Measurements from ENCODE around the gene TAS2R16.

Gene TAS2R16

GRCh38 chr7:122995600-122995999 is at the start of gene TAS2R16:
Gene TAS2R16, minus strand, starts transcription at chr7:122995700. Its CDS starts 66 bp downstream, at chr7:122995634.
- Histone ChIP-seq H3K9me3 (ENCODE audit: insufficient read depth, low read depth, low read length) (no peaks in the 10 kb centered on the region), H3K9ac (ENCODE audit: low read depth, low read length) (no peak within 1 kb of the TSS), H3K4me1 (ENCODE audit: insufficient read depth, low read length) (no peaks in the 10 kb centered on the region), H3K36me3 (ENCODE audit: insufficient read depth, low read depth, low read length) (no peaks in the 10 kb centered on the region), H3K4me3 (ENCODE audit: low read length) (no peak within 1 kb of the TSS), H3K27ac (ENCODE audit: low read length) (no peak within 1 kb of the TSS), H3K27me3 (ENCODE audit: insufficient read depth, low read length) (no peaks in the 10 kb centered on the region)

- Histone ChIP-seq H3K27me3 (ENCODE audit: insufficient read depth, low read length) (no peaks in the 10 kb centered on the region), H3K9me3 (ENCODE audit: insufficient read depth, low read depth, low read length) (peaks cover 7% of the 10 kb centered on the region; the same call in 1 of the 2 replicates), H3K36me3 (ENCODE audit: insufficient read depth, low read depth, low read length) (no peaks in the 10 kb centered on the region), H3K4me3 (ENCODE audit: low read length) (no peak overlapping the region), H3K9ac (ENCODE audit: low read depth, low read length) (no peak overlapping the region), H3K4me1 (ENCODE audit: insufficient read depth, low read length) (no peaks in the 10 kb centered on the region), H3K27ac (ENCODE audit: low read length) (no peak overlapping the region)
These were observed 48.1 kb upstream of the TAS2R16 start for GRCh38 chr7:123043642-123044041.

DNA sequence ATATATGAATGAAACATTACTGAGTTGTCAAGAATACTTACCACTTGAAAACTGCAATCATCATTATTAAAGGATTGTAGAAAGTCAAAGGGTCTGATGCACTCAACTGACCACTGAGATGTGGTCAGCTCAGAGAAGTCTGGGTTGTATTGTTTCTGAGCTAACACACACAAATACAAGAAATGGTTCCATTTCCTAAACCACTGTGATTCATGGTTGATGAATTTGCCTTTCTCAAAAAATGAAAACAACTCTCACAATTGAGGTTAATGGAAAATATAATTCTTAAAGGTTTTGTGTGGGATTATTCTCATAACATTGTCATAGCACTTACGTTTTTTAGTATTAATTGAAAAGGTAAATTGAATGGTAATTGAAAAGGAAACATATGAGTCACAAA is 45.6 kb upstream of the TAS2R16 start:
- no peak overlapping the region for H3K4me3 ChIP-seq (ENCODE audit: low read length)
- H3K9ac ChIP-seq (ENCODE audit: low read depth, low read length), result no peak overlapping the region
- no peaks in the 10 kb centered on the region for H3K36me3 ChIP-seq (ENCODE audit: insufficient read depth, low read depth, low read length)
- no peak overlapping the region for H3K27ac ChIP-seq (ENCODE audit: low read length)
- H3K9me3 ChIP-seq (ENCODE audit: insufficient read depth, low read depth, low read length), result no peaks in the 10 kb centered on the region
- no peaks in the 10 kb centered on the region for H3K27me3 ChIP-seq (ENCODE audit: insufficient read depth, low read length)
- 0 out of 2 replicates have a peak, but pooled peaks cover 2% of the 10 kb centered on the region for H3K4me1 ChIP-seq (ENCODE audit: insufficient read depth, low read length)

GRCh38 chr7:123039269-123039668 is 43.8 kb upstream of the TAS2R16 start:
- H3K27me3 ChIP-seq (ENCODE audit: insufficient read depth, low read length), result no peaks in the 10 kb centered on the region
- no peaks in the 10 kb centered on the region for H3K36me3 ChIP-seq (ENCODE audit: insufficient read depth, low read depth, low read length)
- H3K4me3 ChIP-seq (ENCODE audit: low read length), result no peak overlapping the region
- no peaks in the 10 kb centered on the region for H3K9me3 ChIP-seq (ENCODE audit: insufficient read depth, low read depth, low read length)
- 0 out of 2 replicates have a peak, but pooled peaks cover 2% of the 10 kb centered on the region for H3K4me1 ChIP-seq (ENCODE audit: insufficient read depth, low read length)
- no peak overlapping the region for H3K9ac ChIP-seq (ENCODE audit: low read depth, low read length)
- no peak overlapping the region for H3K27ac ChIP-seq (ENCODE audit: low read length)

DNA sequence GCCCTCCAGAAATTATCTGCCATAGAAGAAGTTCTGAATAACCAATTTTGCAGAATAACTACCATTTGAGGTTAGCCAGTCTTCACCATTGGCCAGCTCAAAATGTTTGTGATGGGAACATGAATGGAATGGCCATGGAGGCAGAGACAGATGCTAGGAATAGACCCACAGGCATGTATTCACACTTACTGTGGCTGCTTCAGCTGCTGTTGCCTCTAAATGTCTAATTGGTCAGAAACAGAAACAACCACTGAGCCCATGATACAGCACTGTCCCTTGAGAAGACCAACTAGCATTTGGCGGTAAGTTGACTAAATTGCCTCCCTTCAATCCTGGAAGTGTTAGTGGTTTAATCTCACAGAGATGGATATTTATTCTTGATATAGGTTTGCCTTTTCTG is 38.6 kb upstream of the TAS2R16 start:
- Histone ChIP-seq H3K27ac (ENCODE audit: low read length) (no peak overlapping the region), H3K9ac (ENCODE audit: low read depth, low read length) (no peak overlapping the region), H3K4me1 (ENCODE audit: insufficient read depth, low read length) (0 out of 2 replicates have a peak, but pooled peaks cover 2% of the 10 kb centered on the region), H3K36me3 (ENCODE audit: insufficient read depth, low read depth, low read length) (no peaks in the 10 kb centered on the region), H3K27me3 (ENCODE audit: insufficient read depth, low read length) (no peaks in the 10 kb centered on the region), H3K9me3 (ENCODE audit: insufficient read depth, low read depth, low read length) (no peaks in the 10 kb centered on the region), H3K4me3 (ENCODE audit: low read length) (no peak overlapping the region)

DNA sequence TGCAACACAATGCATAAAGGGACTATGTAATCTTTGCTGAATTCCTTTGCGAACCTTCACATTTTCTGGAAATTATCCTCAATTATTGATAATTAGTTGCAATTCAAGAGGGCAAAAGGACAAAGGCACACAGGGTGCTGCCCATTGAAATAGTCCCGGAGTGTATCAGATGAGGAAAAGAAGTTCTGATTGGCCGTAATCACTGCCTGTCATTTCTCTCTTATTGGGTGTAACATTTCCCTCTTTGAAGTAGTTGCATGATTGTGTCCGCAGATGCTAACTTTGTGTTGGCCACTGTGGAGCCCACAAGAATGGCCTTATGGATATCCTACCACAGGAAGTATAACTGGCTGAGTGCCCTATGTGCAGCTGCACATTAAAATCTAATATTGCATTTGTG is 35.1 kb upstream of the TAS2R16 start:
- H3K9ac ChIP-seq (ENCODE audit: low read depth, low read length), result no peak overlapping the region
- H3K27me3 ChIP-seq (ENCODE audit: insufficient read depth, low read length), result no peaks in the 10 kb centered on the region
- H3K36me3 ChIP-seq (ENCODE audit: insufficient read depth, low read depth, low read length), result no peaks in the 10 kb centered on the region
- H3K9me3 ChIP-seq (ENCODE audit: insufficient read depth, low read depth, low read length), result no peaks in the 10 kb centered on the region
- H3K4me1 ChIP-seq (ENCODE audit: insufficient read depth, low read length), result no peaks in the 10 kb centered on the region
- no peak overlapping the region for H3K4me3 ChIP-seq (ENCODE audit: low read length)
- no peak overlapping the region for H3K27ac ChIP-seq (ENCODE audit: low read length)

DNA sequence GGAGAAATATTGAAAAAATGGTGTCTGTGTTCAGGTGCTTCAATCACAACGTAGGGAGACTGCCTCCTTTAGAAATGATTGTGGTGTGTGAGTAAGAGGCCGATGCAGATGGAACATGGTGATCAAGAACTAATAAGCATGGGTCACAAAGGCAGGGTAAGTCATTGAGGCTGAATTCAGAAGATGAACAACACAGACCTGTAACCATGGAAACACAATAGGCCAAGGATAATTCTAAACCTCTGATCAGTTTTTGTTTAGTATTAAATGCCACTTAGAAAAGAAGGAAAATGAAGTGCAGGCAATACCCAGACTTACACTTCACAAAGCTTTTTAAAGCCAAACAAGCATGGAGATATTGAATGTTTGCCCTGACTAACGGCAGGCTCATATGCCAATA is 32.8 kb upstream of the TAS2R16 start:
- Histone ChIP-seq H3K9ac (ENCODE audit: low read depth, low read length) (no peak overlapping the region), H3K9me3 (ENCODE audit: insufficient read depth, low read depth, low read length) (no peaks in the 10 kb centered on the region), H3K27ac (ENCODE audit: low read length) (no peak overlapping the region), H3K36me3 (ENCODE audit: insufficient read depth, low read depth, low read length) (no peaks in the 10 kb centered on the region), H3K4me1 (ENCODE audit: insufficient read depth, low read length) (no peaks in the 10 kb centered on the region), H3K4me3 (ENCODE audit: low read length) (no peak overlapping the region), H3K27me3 (ENCODE audit: insufficient read depth, low read length) (no peaks in the 10 kb centered on the region)

DNA sequence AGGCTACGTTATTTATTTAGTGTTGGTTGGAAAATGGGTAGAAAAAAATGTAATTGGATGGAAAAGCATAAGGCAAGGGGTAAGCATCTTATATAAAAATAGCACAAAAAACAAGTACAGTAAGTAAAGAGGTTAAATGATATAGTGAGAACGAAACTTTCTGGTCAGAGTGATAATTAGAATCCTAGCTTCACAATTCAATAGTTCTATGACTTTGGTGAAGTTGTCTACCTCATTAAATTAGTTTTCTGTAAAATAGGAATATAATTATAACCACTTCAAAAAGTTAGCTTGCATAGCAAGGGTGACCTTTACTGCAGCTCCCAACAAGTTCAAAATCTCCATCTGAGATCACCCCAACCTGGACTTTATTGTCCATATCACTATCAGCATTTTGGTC is 30.8 kb upstream of the TAS2R16 start:
- Histone ChIP-seq H3K9ac (ENCODE audit: low read depth, low read length) (no peak overlapping the region), H3K9me3 (ENCODE audit: insufficient read depth, low read depth, low read length) (no peaks in the 10 kb centered on the region), H3K4me3 (ENCODE audit: low read length) (no peak overlapping the region), H3K27me3 (ENCODE audit: insufficient read depth, low read length) (no peaks in the 10 kb centered on the region), H3K27ac (ENCODE audit: low read length) (no peak overlapping the region), H3K4me1 (ENCODE audit: insufficient read depth, low read length) (no peaks in the 10 kb centered on the region), H3K36me3 (ENCODE audit: insufficient read depth, low read depth, low read length) (no peaks in the 10 kb centered on the region)

GRCh38 chr7:123024989-123025758 is 29.7 kb upstream of the TAS2R16 start:
- H3K36me3 ChIP-seq (ENCODE audit: insufficient read depth, low read depth, low read length), result no peaks in the 10 kb centered on the region
- no peaks in the 10 kb centered on the region for H3K9me3 ChIP-seq (ENCODE audit: insufficient read depth, low read depth, low read length)
- no peaks in the 10 kb centered on the region for H3K4me1 ChIP-seq (ENCODE audit: insufficient read depth, low read length)
- H3K27me3 ChIP-seq (ENCODE audit: insufficient read depth, low read length), result no peaks in the 10 kb centered on the region
- H3K9ac ChIP-seq (ENCODE audit: low read depth, low read length), result no peak overlapping the region
- no peak overlapping the region for H3K4me3 ChIP-seq (ENCODE audit: low read length)
- no peak overlapping the region for H3K27ac ChIP-seq (ENCODE audit: low read length)

DNA sequence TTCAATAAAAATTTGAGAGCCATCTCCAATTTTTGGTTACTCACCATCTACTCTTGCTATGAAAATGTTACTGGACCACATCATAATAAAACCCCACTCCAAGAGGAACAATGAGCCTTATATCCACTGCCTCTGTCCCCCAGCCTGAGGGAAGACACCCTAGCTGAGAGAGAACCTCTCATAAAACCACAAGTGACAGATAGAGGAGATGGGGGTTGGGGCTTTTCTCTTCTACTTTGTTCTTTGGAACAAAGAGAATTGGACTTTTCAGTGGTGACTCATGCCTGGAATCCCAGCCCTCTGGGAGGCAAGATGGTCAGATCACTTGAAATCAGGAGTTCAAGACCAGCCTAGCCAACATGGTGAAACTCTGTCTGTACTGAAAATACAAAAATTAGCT is 27.6 kb upstream of the TAS2R16 start:
- no peaks in the 10 kb centered on the region for H3K9me3 ChIP-seq (ENCODE audit: insufficient read depth, low read depth, low read length)
- H3K36me3 ChIP-seq (ENCODE audit: insufficient read depth, low read depth, low read length), result no peaks in the 10 kb centered on the region
- no peaks in the 10 kb centered on the region for H3K4me1 ChIP-seq (ENCODE audit: insufficient read depth, low read length)
- no peak overlapping the region for H3K9ac ChIP-seq (ENCODE audit: low read depth, low read length)
- H3K27me3 ChIP-seq (ENCODE audit: insufficient read depth, low read length), result no peaks in the 10 kb centered on the region
- H3K4me3 ChIP-seq (ENCODE audit: low read length), result no peak overlapping the region
- no peak overlapping the region for H3K27ac ChIP-seq (ENCODE audit: low read length)

DNA sequence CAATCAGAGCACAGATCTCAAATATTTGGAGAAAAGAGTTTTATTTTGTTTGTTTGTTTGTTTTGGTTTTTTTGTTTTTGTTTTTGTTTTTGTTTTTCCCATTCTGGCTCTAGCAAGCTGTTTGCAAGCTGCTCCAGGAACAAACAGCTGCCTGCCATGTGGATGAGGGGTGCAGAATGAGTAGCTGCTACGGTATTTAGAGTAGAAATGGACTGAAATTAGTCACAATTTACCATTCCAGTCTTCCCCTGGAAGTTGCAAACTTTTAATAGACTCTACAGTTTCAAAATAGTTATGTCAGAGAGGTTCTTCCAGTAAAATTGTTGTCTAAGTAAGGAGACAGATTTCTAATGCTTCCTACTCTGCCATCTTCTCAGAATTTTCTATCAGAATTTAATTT is 27.1 kb upstream of the TAS2R16 start:
- Histone ChIP-seq H3K27me3 (ENCODE audit: insufficient read depth, low read length) (no peaks in the 10 kb centered on the region), H3K9me3 (ENCODE audit: insufficient read depth, low read depth, low read length) (no peaks in the 10 kb centered on the region), H3K27ac (ENCODE audit: low read length) (no peak overlapping the region), H3K9ac (ENCODE audit: low read depth, low read length) (no peak overlapping the region), H3K36me3 (ENCODE audit: insufficient read depth, low read depth, low read length) (no peaks in the 10 kb centered on the region), H3K4me1 (ENCODE audit: insufficient read depth, low read length) (no peaks in the 10 kb centered on the region), H3K4me3 (ENCODE audit: low read length) (no peak overlapping the region)

DNA sequence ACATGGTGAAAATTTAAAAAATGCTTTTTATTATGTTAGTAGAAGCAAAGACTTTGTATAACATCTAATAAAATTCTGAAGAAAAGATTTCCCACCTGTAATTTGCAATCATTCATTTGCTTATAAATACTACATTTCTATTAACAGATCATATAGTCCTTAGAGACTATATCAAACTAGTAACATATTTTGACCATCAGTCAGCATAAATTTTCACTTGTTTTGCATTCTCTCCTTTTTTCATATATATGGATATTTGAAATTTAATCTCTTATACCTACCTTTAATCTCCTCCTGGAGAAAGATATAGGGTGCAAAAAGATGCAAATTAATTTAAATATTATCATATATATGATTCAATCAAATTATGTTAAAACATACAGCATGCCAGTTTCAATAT is 16.9 kb upstream of the TAS2R16 start:
- Histone ChIP-seq H3K4me1 (ENCODE audit: insufficient read depth, low read length) (no peaks in the 10 kb centered on the region), H3K27ac (ENCODE audit: low read length) (no peak overlapping the region), H3K27me3 (ENCODE audit: insufficient read depth, low read length) (no peaks in the 10 kb centered on the region), H3K9me3 (ENCODE audit: insufficient read depth, low read depth, low read length) (no peaks in the 10 kb centered on the region), H3K9ac (ENCODE audit: low read depth, low read length) (no peak overlapping the region), H3K4me3 (ENCODE audit: low read length) (no peak overlapping the region), H3K36me3 (ENCODE audit: insufficient read depth, low read depth, low read length) (no peaks in the 10 kb centered on the region)

Data from iPS-20b (cell line).